H1 (cell line): Measurements from ENCODE around the gene CPNE8. TPM values are rescaled to one million over a fixed set of nuclear protein-coding genes. Genes with fewer than 3 reads are reported as not detected.

ENCODE experiments used
- CTCF ChIA-PET: fragments of 300-600 bp; sonication (Branson Sonifier 250); formaldehyde crosslinking; loops from one replicate; lab custom pipeline; 2021; ENCODE audit not compliant: partially characterized antibody; lab: Charles Lee
- POLR2A ChIA-PET: fragments of 300-600 bp; sonication (Branson Sonifier 250); formaldehyde crosslinking; loops from one replicate; lab custom pipeline; 2021; ENCODE audit warnings: inconsistent platforms; ENCODE audit not compliant: partially characterized antibody; lab: Charles Lee
- DNase-seq, 2 experiments: peaks; one replicate each; pipeline versions ENCODE4 v3.0.0 to v3.0.0-alpha.2; 2010 to 2022; ENCODE audit warnings: low spot score in 2 of 2, low read depth in 1 of 2, mixed read lengths in 1 of 2
- FAIRE-seq: peaks from 2 replicates; lab custom pipeline; 2011; peaks lifted over from hg19 to GRCh38; lab: Jason Lieb, UNC
- H2AFZ ChIP-seq: 2 replicates; pipeline ENCODE4 v1.8.1; 2012; ENCODE audit warnings: low read length, inconsistent platforms
- H2AK5ac ChIP-seq: 2 replicates; pipeline ENCODE4 v1.6.1; 2013; ENCODE audit warnings: low read depth, low read length
- H2BK120ac ChIP-seq: replicated peaks from 2 replicates; pipeline ENCODE3; 2013; ENCODE audit warnings: low read depth, low read length, inconsistent platforms
- H2BK12ac ChIP-seq: 2 replicates; pipeline ENCODE4 v1.6.1; 2013; ENCODE audit warnings: low read depth, low read length
- H2BK15ac ChIP-seq: 2 replicates; pipeline ENCODE4 v1.6.1; 2013; ENCODE audit warnings: low read length
- H2BK20ac ChIP-seq: 2 replicates; pipeline ENCODE4 v1.6.1; 2013; ENCODE audit warnings: low read length
- H2BK5ac ChIP-seq: 2 replicates; pipeline ENCODE4 v1.6.1; 2013; ENCODE audit warnings: low read depth, low read length
- H3K14ac ChIP-seq: 2 replicates; pipeline ENCODE4 v1.6.1; 2013; ENCODE audit warnings: inconsistent platforms; ENCODE audit not compliant: insufficient read length
- H3K18ac ChIP-seq: 2 replicates; pipeline ENCODE4 v1.6.1; 2013; ENCODE audit warnings: low read length; ENCODE audit errors: extremely low read depth
- H3K23ac ChIP-seq: 2 replicates; pipeline ENCODE4 v1.6.1; 2013; ENCODE audit warnings: inconsistent platforms; ENCODE audit not compliant: insufficient read length
- H3K23me2 ChIP-seq: 2 replicates; pipeline ENCODE4 v1.6.1; 2013; ENCODE audit warnings: low read depth, low read length
- H3K27ac ChIP-seq: 2 replicates; pipeline ENCODE4 v1.6.1; 2011; ENCODE audit warnings: low read depth, low read length, inconsistent platforms
- H3K27me3 ChIP-seq, 4 experiments: replicated peaks in 1 of 4; 1 replicate in 1 of 4; 2 replicates in 3 of 4; pipeline versions ENCODE4 v1.6.1 to v1.8.1; 2011 to 2013; ENCODE audit warnings: low read length in 3 of 4, mild to moderate bottlenecking in 3 of 4, inconsistent platforms in 2 of 4, mixed read lengths in 2 of 4, moderate library complexity in 1 of 4; ENCODE audit not compliant: control insufficient read depth in 3 of 4, insufficient read depth in 3 of 4; ENCODE audit errors: extremely low read depth in 1 of 4
- H3K36me3 ChIP-seq, 4 experiments: 2 replicates each; pipeline versions ENCODE4 v1.6.1 to v1.8.1; 2011 to 2013; ENCODE audit warnings: mild to moderate bottlenecking in 4 of 4, low read length in 3 of 4, moderate library complexity in 2 of 4, control low read depth in 1 of 4, inconsistent platforms in 1 of 4; ENCODE audit not compliant: insufficient read depth in 4 of 4, control insufficient read depth in 2 of 4
- H3K4ac ChIP-seq: replicated peaks from 2 replicates; pipeline ENCODE3; 2013; ENCODE audit warnings: low read length, low read depth, mixed read lengths, inconsistent platforms; ENCODE audit not compliant: insufficient read length
- H3K4me1 ChIP-seq, 4 experiments: replicated peaks in 1 of 4; 1 replicate in 1 of 4; 2 replicates in 3 of 4; pipeline versions ENCODE4 v1.6.1 to v1.8.1; 2011 to 2013; ENCODE audit warnings: low read length in 3 of 4, inconsistent platforms in 2 of 4, mixed read lengths in 1 of 4; ENCODE audit not compliant: insufficient read depth in 4 of 4, control insufficient read depth in 3 of 4
- H3K4me2 ChIP-seq, 2 experiments: 2 replicates each; pipeline versions ENCODE4 v1.6.1 to v1.8.1; 2011 to 2013; ENCODE audit warnings: low read depth in 2 of 2, low read length in 2 of 2, control low read depth in 1 of 2, inconsistent platforms in 1 of 2, mild to moderate bottlenecking in 1 of 2; ENCODE audit not compliant: insufficient read depth in 1 of 2
- H3K4me3 ChIP-seq, 4 experiments: fragments of 200-600, 300-600 bp in 1 of 4; sonication (generic), shearing (Covaris generic), sonication (Bioruptor Twin) in 1 of 4; 2 replicates each; pipeline versions ENCODE4 v1.5.1 to v1.8.1; 2011 to 2016; ENCODE audit warnings: low read length in 4 of 4, low read depth in 3 of 4, control low read depth in 2 of 4, inconsistent platforms in 2 of 4, mild to moderate bottlenecking in 2 of 4, mixed read lengths in 1 of 4, moderate library complexity in 1 of 4; ENCODE audit not compliant: insufficient read depth in 2 of 4; ENCODE audit errors: extremely low read depth in 1 of 4
- H3K56ac ChIP-seq: replicated peaks from 2 replicates; pipeline ENCODE3; 2013; ENCODE audit warnings: low read depth, mild to moderate bottlenecking, mixed read lengths, low read length, inconsistent platforms; ENCODE audit not compliant: insufficient read length
- H3K79me1 ChIP-seq: 2 replicates; pipeline ENCODE4 v1.6.1; 2013; ENCODE audit warnings: low read depth, low read length, control low read depth
- H3K79me2 ChIP-seq, 2 experiments: 2 replicates each; pipeline versions ENCODE4 v1.6.1 to v1.8.1; 2012 to 2013; ENCODE audit warnings: low read length in 2 of 2, mild to moderate bottlenecking in 2 of 2, inconsistent platforms in 1 of 2; ENCODE audit not compliant: insufficient read depth in 2 of 2, control insufficient read depth in 1 of 2
- H3K9ac ChIP-seq, 4 experiments: replicated peaks in 1 of 4; 1 replicate in 1 of 4; 2 replicates in 3 of 4; pipeline versions ENCODE4 v1.6.1 to v1.8.1; 2011 to 2013; ENCODE audit warnings: low read depth in 3 of 4, low read length in 3 of 4, control low read depth in 2 of 4, mild to moderate bottlenecking in 2 of 4, moderate library complexity in 2 of 4, inconsistent platforms in 1 of 4; ENCODE audit errors: extremely low read depth in 1 of 4
- H3K9me3 ChIP-seq, 2 experiments: 2 replicates each; pipeline versions ENCODE4 v1.6.1 to v1.8.1; 2012 to 2013; ENCODE audit warnings: mild to moderate bottlenecking in 2 of 2, moderate library complexity in 2 of 2, control low read depth in 1 of 2, inconsistent platforms in 1 of 2, low read depth in 1 of 2, low read length in 1 of 2, mixed read lengths in 1 of 2; ENCODE audit not compliant: insufficient read depth in 2 of 2
- H4K20me1 ChIP-seq, 2 experiments: replicated peaks in 1 of 2; 2 replicates each; pipeline versions ENCODE3 to v1.8.1; 2011 to 2013; ENCODE audit warnings: inconsistent platforms in 2 of 2, low read length in 2 of 2, mild to moderate bottlenecking in 1 of 2; ENCODE audit not compliant: insufficient read depth in 2 of 2, control insufficient read depth in 1 of 2
- H4K5ac ChIP-seq: 2 replicates; pipeline ENCODE4 v1.6.1; 2013; ENCODE audit warnings: low read length, low read depth, mixed read lengths, inconsistent platforms; ENCODE audit not compliant: insufficient read length
- H4K8ac ChIP-seq: 2 replicates; pipeline ENCODE4 v1.8.0; 2013; ENCODE audit warnings: mild to moderate bottlenecking, moderate library complexity, low read length, inconsistent platforms; ENCODE audit not compliant: insufficient read depth; ENCODE audit errors: extremely low read depth
- H4K91ac ChIP-seq: replicated peaks from 2 replicates; pipeline ENCODE3; 2013; ENCODE audit warnings: low read length, mixed read lengths, inconsistent platforms; ENCODE audit not compliant: insufficient read length
- GTF2F1 ChIP-seq: IDR thresholded peaks from 2 replicates; pipeline ENCODE4 v1.6.1; 2012; ENCODE audit warnings: low read depth, low read length, improper control_type of control experiment, borderline replicate concordance
- SUZ12 ChIP-seq: fragments of 200-600 bp; sonication (generic); IDR thresholded peaks from 2 replicates; pipeline ENCODE4 v1.6.1; 2012; ENCODE audit warnings: mild to moderate bottlenecking, inconsistent platforms, low read length, moderate library complexity, mixed read lengths
- WGBS, 2 experiments: shearing (Covaris generic) in 1 of 2; methylation state at CpG; one replicate each; pipeline versions ENCODE4 v1.1.6 to v1.1.7; 2013 to 2015; ENCODE audit warnings: low lambda C conversion rate in 2 of 2, mixed read lengths in 2 of 2, inconsistent platforms in 1 of 2, low coverage in 1 of 2, missing lambda C conversion rate in 1 of 2; ENCODE audit not compliant: insufficient replicate concordance in 2 of 2, insufficient coverage in 1 of 2, insufficient read length in 1 of 2; ENCODE audit errors: extremely low coverage in 1 of 2, missing lambda C conversion rate in 1 of 2; 5-methylcytosine and 5-hydroxymethylcytosine counted together
- polyA plus RNA-seq, 7 experiments: library from polyadenylated mRNA; depleted of rRNA in 3 of 7; stranded (reverse) in 5 of 7; unstranded in 2 of 7; fragments of >200 nt in 5 of 7; fragments of 200-250 nt in 2 of 7; gene quantifications; 1 replicate in 5 of 7; 2 replicates in 1 of 7; 4 replicates in 1 of 7; pipeline versions ENCODE4 v1.2.1 to v1.2.3, GENCODE V29; 2011 to 2013; ENCODE audit warnings: missing spikeins in 2 of 7, mixed read lengths in 2 of 7
- total RNA-seq: library from RNA; stranded (reverse); fragmentation: NEBNext Ultra II Directional; extraction: Animal tissue kit (Norgen Biotek cat#: 25700); gene quantifications from 2 replicates; pipeline ENCODE4 v1.2.1, GENCODE V29; 2021

The CPNE8 gene
- total and polyA plus RNA-seq, 2 of the 8 experiments (the other 6 are each of a cell fraction or from before 2014, with no cell fraction given) = 2.5 to 6.8 TPM

- Histone ChIP-seq H3K9me3 (no peaks in the 10 kb centered on the region), H3K18ac (no peak overlapping the region), H4K8ac (no peak overlapping the region), H3K4me2 (no peak overlapping the region), H4K20me1 (no peaks in the 10 kb centered on the region), H2BK5ac (no peak overlapping the region), H3K36me3 (no peaks in the 10 kb centered on the region), H3K9ac (no peak overlapping the region), H3K14ac (no peak overlapping the region), H3K4ac (no peak overlapping the region), H2BK12ac (no peak overlapping the region), H3K23me2 (no peaks in the 10 kb centered on the region), H3K79me2 (no peaks in the 10 kb centered on the region), H3K27ac (no peak overlapping the region), H3K56ac (no peak overlapping the region), H3K4me1 (peaks cover 0 to 4% (median 0%) of the 10 kb centered on the region in 4 experiments; a peak in 1 of 7 replicates), H3K79me1 (no peaks in the 10 kb centered on the region), H2BK15ac (no peak overlapping the region), H4K5ac (no peak overlapping the region), H4K91ac (no peak overlapping the region), H2AFZ (no peak overlapping the region), H2BK20ac (no peak overlapping the region), H3K4me3 (no peak overlapping the region), H3K23ac (no peak overlapping the region), H2AK5ac (no peak overlapping the region), H2BK120ac (no peak overlapping the region), H3K27me3 (no peaks in the 10 kb centered on the region)
- POLR2A ChIA-PET = no interaction called here
- CTCF ChIA-PET = interaction anchor here (0.6 kb wide), 1 partner anchor 512 kb away, joined by 3 read pairs; no protein-coding TSS in a partner anchor
- no peak for FAIRE-seq
- WGBS, 2 experiments = 100% methylated on average over 1 of the region's 1 CpG; no CpG with 5 or more reads in 1 of the 2 experiments
- TF ChIP-seq SUZ12 (no peak), GTF2F1 (no peak)
- no peak for DNase-seq
Measured at GRCh38 chr12:38761111-38761510, 144.3 kb downstream of the CPNE8 start.
